ENCODE results near the gene ASPRV1.
"Not testable (repeated sequence)": the region's sequence is repeated elsewhere in the genome, so short reads cannot be mapped to it uniquely, and the experiment has no call there.

The ASPRV1 gene

DNA sequence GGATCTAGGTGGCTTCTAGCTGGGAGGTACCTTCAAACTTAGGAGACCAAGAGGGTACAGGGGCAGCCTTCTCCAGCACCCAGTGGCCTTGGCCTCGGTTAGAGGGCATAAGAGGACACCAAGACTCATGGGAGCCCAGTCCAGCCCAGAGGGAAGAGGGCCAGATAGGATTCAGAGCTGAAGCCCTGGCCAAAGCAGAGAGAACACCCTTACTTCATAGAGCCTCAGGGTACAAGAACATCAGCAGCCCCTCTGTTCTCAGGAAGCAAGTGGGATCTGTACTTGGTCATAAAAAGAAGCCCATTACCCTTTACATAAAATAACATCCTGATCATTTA is 45.0 kb upstream of the ASPRV1 start:
- H3K27me3 ChIP-seq (ENCODE audit: insufficient read depth, low read depth, severe bottlenecking), result no peaks in the 10 kb centered on the region
- DNase-seq, result no peak
- no peaks in the 10 kb centered on the region; the same call in none of the 2 replicates for H3K36me3 ChIP-seq
- TF ChIP-seq, protein P1, sequence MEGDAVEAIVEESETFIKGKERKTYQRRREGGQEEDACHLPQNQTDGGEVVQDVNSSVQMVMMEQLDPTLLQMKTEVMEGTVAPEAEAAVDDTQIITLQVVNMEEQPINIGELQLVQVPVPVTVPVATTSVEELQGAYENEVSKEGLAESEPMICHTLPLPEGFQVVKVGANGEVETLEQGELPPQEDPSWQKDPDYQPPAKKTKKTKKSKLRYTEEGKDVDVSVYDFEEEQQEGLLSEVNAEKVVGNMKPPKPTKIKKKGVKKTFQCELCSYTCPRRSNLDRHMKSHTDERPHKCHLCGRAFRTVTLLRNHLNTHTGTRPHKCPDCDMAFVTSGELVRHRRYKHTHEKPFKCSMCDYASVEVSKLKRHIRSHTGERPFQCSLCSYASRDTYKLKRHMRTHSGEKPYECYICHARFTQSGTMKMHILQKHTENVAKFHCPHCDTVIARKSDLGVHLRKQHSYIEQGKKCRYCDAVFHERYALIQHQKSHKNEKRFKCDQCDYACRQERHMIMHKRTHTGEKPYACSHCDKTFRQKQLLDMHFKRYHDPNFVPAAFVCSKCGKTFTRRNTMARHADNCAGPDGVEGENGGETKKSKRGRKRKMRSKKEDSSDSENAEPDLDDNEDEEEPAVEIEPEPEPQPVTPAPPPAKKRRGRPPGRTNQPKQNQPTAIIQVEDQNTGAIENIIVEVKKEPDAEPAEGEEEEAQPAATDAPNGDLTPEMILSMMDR (IDR thresholded peaks at IDR 0.05; ENCODE audit: low read depth, low read length), result no peak
- no peak overlapping the region for H3K27ac ChIP-seq
- H3K9me3 ChIP-seq (ENCODE audit: severe bottlenecking), result no peaks in the 10 kb centered on the region
- no peak overlapping the region for H3K4me3 ChIP-seq (ENCODE audit: low read depth, low read length)

GRCh38 chr2:70005752-70006446 is 44.5 kb upstream of the ASPRV1 start:
- no peaks in the 10 kb centered on the region for H3K9me3 ChIP-seq (ENCODE audit: severe bottlenecking)
- H3K36me3 ChIP-seq, result no peaks in the 10 kb centered on the region; the same call in none of the 2 replicates
- no peak overlapping the region for H3K27ac ChIP-seq
- TF ChIP-seq, protein P1 (IDR thresholded peaks at IDR 0.05; ENCODE audit: low read depth, low read length), result peak; percentile 17; the same call in 1 of the 2 replicates
- no peak overlapping the region for H3K4me3 ChIP-seq (ENCODE audit: low read depth, low read length)
- H3K27me3 ChIP-seq (ENCODE audit: insufficient read depth, low read depth, severe bottlenecking), result no peaks in the 10 kb centered on the region
- DNase-seq, result no peak

DNA sequence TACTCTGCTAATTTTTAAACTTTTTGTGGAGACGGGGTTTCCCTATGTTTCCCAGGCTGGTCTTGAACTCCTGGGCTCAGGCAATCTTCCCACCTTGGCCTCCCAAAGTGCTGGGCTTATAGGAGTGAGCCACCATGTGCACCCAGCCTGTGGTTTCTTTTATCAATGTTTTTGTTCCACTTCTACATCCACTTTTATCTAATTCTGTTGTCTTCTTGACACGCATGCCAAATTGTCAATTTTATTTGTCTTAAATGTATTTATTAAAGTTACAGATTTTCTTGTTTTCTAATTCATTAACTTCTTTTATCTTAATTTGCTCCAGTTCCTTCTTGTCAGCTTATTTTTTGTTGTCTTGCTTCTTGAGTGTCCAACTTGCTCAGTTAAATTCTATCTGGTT is 43.8 kb upstream of the ASPRV1 start:
- TF ChIP-seq, protein P1 (IDR thresholded peaks at IDR 0.05; ENCODE audit: low read depth, low read length), result no peak
- no peaks in the 10 kb centered on the region; the same call in none of the 2 replicates for H3K36me3 ChIP-seq
- no peak overlapping the region for H3K4me3 ChIP-seq (ENCODE audit: low read depth, low read length)
- no peaks in the 10 kb centered on the region for H3K9me3 ChIP-seq (ENCODE audit: severe bottlenecking)
- no peak overlapping the region for H3K27ac ChIP-seq
- H3K27me3 ChIP-seq (ENCODE audit: insufficient read depth, low read depth, severe bottlenecking), result no peaks in the 10 kb centered on the region
- DNase-seq, result no peak

DNA sequence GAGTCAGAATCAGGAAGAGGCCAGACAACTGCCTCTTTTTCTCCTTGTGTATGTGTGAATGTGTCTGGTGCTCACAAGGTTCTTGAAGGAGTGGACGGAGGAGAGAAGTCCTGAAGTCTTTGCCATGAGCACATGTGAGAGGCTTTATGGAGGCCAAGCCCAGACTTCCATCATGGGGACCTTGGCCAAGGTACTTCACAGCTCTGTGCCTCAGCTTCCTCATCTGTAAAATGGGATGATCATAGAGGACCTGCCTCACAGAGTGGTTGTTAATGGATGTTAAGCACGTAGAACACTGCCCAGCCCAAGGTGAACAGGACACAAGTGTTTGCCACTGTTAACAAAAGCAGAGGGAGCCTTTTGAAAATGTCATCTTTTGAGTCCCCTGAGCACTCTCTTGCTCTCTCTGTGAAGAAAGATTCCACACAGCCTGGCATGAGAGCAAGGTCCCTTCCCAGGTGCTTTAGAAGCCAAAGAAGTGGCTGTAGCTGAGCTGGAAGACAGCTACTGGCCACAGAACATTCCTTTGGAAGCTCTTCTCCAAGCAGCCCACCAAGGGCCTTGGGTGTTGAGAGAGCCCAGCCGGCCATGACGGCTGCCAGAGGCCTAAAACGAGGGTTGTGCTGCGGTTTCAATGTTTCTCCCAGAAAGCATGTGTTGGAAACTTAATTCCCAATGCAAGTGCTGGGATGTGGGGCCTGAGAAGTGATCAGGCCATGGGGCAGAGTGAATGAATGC is 41.8 kb upstream of the ASPRV1 start:
- TF ChIP-seq, protein P1 (IDR thresholded peaks at IDR 0.05; ENCODE audit: low read depth, low read length), result no peak
- Histone ChIP-seq H3K36me3 (no peaks in the 10 kb centered on the region; the same call in none of the 2 replicates), H3K27me3 (ENCODE audit: insufficient read depth, low read depth, severe bottlenecking) (no peaks in the 10 kb centered on the region), H3K4me3 (ENCODE audit: low read depth, low read length) (no peak overlapping the region), H3K9me3 (ENCODE audit: severe bottlenecking) (no peaks in the 10 kb centered on the region), H3K27ac (no peak overlapping the region)
- no peak for DNase-seq

DNA sequence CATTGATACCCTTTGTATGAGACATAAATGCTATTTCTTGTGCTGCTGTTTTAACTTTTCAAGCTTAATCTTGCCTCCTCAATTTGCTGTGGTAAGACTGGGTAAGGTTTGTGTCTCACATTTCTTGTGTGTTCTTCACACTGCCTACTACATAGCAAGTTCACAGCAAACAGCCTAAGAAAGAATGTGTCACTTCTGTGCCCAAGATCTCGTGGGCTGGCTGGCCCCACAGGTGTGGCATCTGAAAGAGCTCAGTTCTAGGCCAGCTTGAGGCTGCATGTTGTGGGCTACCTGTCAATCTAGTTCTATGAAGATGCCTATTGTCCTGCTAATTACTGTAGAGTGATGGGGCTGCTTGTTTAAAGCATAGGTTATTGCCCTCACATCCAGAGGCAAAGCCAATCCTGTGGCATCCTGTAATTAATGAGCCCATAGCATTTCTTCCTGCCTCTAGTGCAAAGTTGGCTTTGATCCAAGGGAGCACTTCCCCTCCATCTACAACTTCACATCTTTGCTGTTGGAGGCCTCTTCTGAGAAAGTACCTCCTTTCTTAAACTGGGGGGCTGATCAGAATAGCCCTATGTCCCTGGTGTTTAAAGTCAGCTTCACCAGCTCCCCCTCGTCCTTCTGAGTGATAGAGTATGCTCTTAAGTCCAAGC is 40.9 kb upstream of the ASPRV1 start:
- Histone ChIP-seq H3K36me3 (no peaks in the 10 kb centered on the region; the same call in none of the 2 replicates), H3K9me3 (ENCODE audit: severe bottlenecking) (no peaks in the 10 kb centered on the region), H3K27ac (no peak overlapping the region), H3K4me3 (ENCODE audit: low read depth, low read length) (no peak overlapping the region), H3K27me3 (ENCODE audit: insufficient read depth, low read depth, severe bottlenecking) (no peaks in the 10 kb centered on the region)
- TF ChIP-seq, protein P1 (IDR thresholded peaks at IDR 0.05; ENCODE audit: low read depth, low read length), result no peak
- no peak for DNase-seq

GRCh38 chr2:70000529-70000928 is 39.1 kb upstream of the ASPRV1 start:
- H3K4me3 ChIP-seq (ENCODE audit: low read depth, low read length); H3K27ac ChIP-seq; H3K9me3 ChIP-seq (ENCODE audit: severe bottlenecking); H3K27me3 ChIP-seq (ENCODE audit: insufficient read depth, low read depth, severe bottlenecking); DNase-seq; H3K36me3 ChIP-seq: not testable (repeated sequence)

Data from WERI-Rb-1 (cell line).